Kidney (tissue), 14 donors: ENCODE measurements around the gene ANKRD29. TPM values are rescaled to one million over a fixed set of nuclear protein-coding genes. Genes with fewer than 3 reads are reported as not detected.

Experiments used
- DNase-seq, 5 donors: peaks; one replicate each; pipeline ENCODE4 v3.0.0-alpha.2; 2013 to 2020
- FAIRE-seq: peaks from 2 replicates; lab custom pipeline; 2012; peaks lifted over from hg19 to GRCh38; lab: Jason Lieb, UNC
- H3K27ac ChIP-seq, 2 donors: one replicate each; pipeline ENCODE4 v1.7.0; 2013; ENCODE audit warnings: low read depth in 2 of 2, low read length in 2 of 2, inconsistent platforms in 1 of 2
- H3K27me3 ChIP-seq: one replicate; pipeline ENCODE4 v1.7.1; 2013; ENCODE audit warnings: low read length, inconsistent platforms; ENCODE audit not compliant: control insufficient read depth, insufficient read depth
- H3K36me3 ChIP-seq, 3 donors: one replicate each; pipeline versions ENCODE4 v1.7.0 to v1.7.1; 2013; ENCODE audit warnings: low read length in 3 of 3, control low read depth in 1 of 3, inconsistent platforms in 1 of 3; ENCODE audit not compliant: insufficient read depth in 3 of 3, control insufficient read depth in 2 of 3
- H3K4me1 ChIP-seq, 3 donors: one replicate each; pipeline versions ENCODE4 v1.7.0 to v1.7.1; 2013; ENCODE audit warnings: low read length in 3 of 3, inconsistent platforms in 1 of 3, low read depth in 1 of 3; ENCODE audit not compliant: control insufficient read depth in 2 of 3, insufficient read depth in 2 of 3
- H3K4me3 ChIP-seq, 3 donors: one replicate each; pipeline versions ENCODE4 v1.7.0 to v1.8.1; 2013; ENCODE audit warnings: low read length in 3 of 3, control low read depth in 1 of 3, inconsistent platforms in 1 of 3
- H3K9ac ChIP-seq, 3 donors: one replicate each; pipeline versions ENCODE4 v1.7.0 to v1.7.1; 2013; ENCODE audit warnings: low read length in 3 of 3, control low read depth in 1 of 3, inconsistent platforms in 1 of 3
- H3K9me3 ChIP-seq, 3 donors: one replicate each; pipeline versions ENCODE4 v1.7.0 to v1.7.1; 2013; ENCODE audit warnings: low read length in 3 of 3, control low read depth in 1 of 3, inconsistent platforms in 1 of 3; ENCODE audit not compliant: control insufficient read depth in 2 of 3, insufficient read depth in 1 of 3
- CTCF ChIP-seq: IDR thresholded peaks from 3 replicates; pipeline ENCODE4 v1.5.1; 2012; ENCODE audit warnings: mild to moderate bottlenecking, moderate library complexity, borderline replicate concordance; ENCODE audit not compliant: insufficient read depth; ENCODE audit errors: extremely low read depth
- intact Hi-C: fragments of 100-400 bp; cut with DNase I; formaldehyde crosslinking; loops from one replicate; pipeline ENCODE4 v1.11.1; 2022
- polyA plus RNA-seq: library from polyadenylated mRNA; stranded (reverse); fragments of 350-450 nt; fragmentation: Illumina TruSeq; extraction: RNeasy Lipid Tissue Mini Kit (QIAGEN cat#74804); gene quantifications from one replicate; pipeline ENCODE4 v1.2.3, GENCODE V29; 2014; ENCODE audit warnings: low read depth, low replicate concordance; ENCODE audit not compliant: insufficient read depth
- total RNA-seq: library from RNA; stranded (reverse); fragmentation: NEBNext Ultra II Directional; extraction: Animal tissue kit (Norgen Biotek cat#: 25700); gene quantifications from one replicate; pipeline ENCODE4 v1.2.1, GENCODE V29; 2021
- donor health status: control.
- donor health status: control.
- donor health status: control.
- donor health status: control.
- donor health status: control.
- donor health status: DM: yes; HTN: yes; CAD: no.
- donor health status: Normal renal cell carcinoma (clear cell type).

The ANKRD29 gene
- total and polyA plus RNA-seq, 2 donors from 2014 or later = 4.9 to 5.2 TPM

DNA sequence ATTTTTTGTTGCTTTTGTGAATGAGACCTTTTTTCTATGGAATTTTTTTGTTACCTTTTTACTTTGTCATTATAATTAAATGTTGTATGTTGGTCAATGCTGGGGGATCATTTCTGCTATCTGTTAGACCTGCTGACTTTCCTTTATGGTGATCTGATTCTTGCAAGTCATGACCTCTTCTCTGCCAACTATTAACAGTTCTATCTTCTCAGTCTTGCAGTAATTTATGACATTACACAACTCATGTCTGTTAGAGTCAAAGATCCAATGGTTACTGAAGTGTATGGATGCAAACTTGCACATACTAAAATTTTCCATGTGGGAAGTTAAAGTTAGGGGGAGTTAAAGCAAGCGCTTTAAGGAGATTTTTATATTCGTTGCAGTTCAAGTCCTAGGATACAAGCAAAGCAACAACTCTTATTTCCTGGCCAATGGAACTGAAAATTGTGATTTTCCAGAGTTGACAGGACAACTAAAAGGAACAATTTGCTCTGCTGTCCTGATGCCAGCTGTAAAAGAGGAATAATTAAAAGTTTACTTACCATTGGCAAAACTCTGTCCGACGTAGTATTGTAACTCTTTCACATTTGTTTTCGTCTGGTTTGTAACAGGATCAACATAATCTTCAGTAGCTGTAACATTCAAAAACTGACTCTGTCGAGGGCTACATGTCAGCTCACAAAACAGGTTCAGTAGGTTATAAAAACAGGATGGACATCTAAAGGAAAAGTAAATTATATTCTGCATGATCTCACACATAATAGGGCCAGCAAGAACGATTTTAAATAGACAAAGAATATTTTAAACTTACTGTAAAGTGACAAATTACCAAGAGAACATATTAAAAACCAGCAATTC is 94.2 kb downstream of the ANKRD29 start:
- intact Hi-C loops = no loop called here
- Histone ChIP-seq H3K4me1 (no peaks in the 10 kb centered on the region), H3K27me3 (no peaks in the 10 kb centered on the region), H3K9ac (no peak overlapping the region), H3K9me3 (no peaks in the 10 kb centered on the region), H3K4me3 (no peak overlapping the region), H3K27ac (no peak overlapping the region), H3K36me3 (peaks cover 3 to 19% (median 13%) of the 10 kb centered on the region in 3 donors)
- TF ChIP-seq CTCF = no peak
- FAIRE-seq (no peak), DNase-seq (no peak)

DNA sequence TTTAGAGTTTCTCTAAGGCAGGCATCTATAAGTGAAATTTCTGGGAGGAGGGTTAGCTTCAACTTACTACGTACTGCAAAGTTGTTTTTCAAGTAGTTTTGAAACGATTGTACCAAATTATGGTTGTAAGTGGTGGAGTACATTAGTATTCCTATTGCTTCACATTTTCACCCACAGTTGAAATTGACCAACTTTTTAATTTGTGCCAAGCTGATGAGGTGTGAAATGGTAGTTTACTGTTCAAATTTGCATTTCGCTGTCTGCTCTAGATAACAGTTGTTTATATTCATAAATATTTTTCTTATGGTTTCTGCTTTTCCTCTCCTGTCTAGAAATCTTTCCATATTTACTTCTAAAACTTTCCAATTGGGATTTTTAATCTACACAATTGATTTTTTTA is 95.0 kb downstream of the ANKRD29 start:
- Histone ChIP-seq H3K27me3 (no peaks in the 10 kb centered on the region), H3K9ac (no peak overlapping the region), H3K9me3 (no peaks in the 10 kb centered on the region), H3K36me3 (peaks cover 3 to 23% (median 13%) of the 10 kb centered on the region in 3 donors), H3K27ac (no peak overlapping the region), H3K4me1 (no peaks in the 10 kb centered on the region), H3K4me3 (no peak overlapping the region)
- TF ChIP-seq CTCF = no peak
- no peak for DNase-seq
- no peak for FAIRE-seq
- intact Hi-C loops = no loop called here

- DNase-seq (no peak), FAIRE-seq (no peak)
- Histone ChIP-seq H3K4me3 (no peak overlapping the region), H3K27ac (no peak overlapping the region), H3K27me3 (no peaks in the 10 kb centered on the region), H3K4me1 (no peaks in the 10 kb centered on the region), H3K36me3 (peaks cover 3 to 25% (median 18%) of the 10 kb centered on the region in 3 donors), H3K9me3 (no peaks in the 10 kb centered on the region), H3K9ac (no peak overlapping the region)
- intact Hi-C loops = no loop called here
- no peak for TF ChIP-seq CTCF
Measured at GRCh38 chr18:23565916-23566547, 96.7 kb downstream of the ANKRD29 start.
